Caco-2 (cell line): ENCODE results near the gene TPCN1. TPM values are rescaled to one million over a fixed set of nuclear protein-coding genes. Genes with fewer than 3 reads are reported as not detected.

ENCODE experiments used
- BruUV-seq: library from RNA; stranded (reverse); fragments of 400-500 nt; replicated peaks from 2 replicates; lab custom pipeline; 2021; lab: Mats Ljungman, UMichigan
- CTCF ChIA-PET: fragments of 300-600 bp; sonication (Branson Sonifier 250); formaldehyde crosslinking; loops from one replicate; lab custom pipeline; 2022; ENCODE audit warnings: antibody characterized with exemption; lab: Charles Lee
- POLR2A ChIA-PET: fragments of 300-600 bp; sonication (Branson Sonifier 250); formaldehyde crosslinking; loops from one replicate; lab custom pipeline; 2022; ENCODE audit warnings: antibody characterized with exemption; lab: Charles Lee
- DNase-seq, 2 experiments: peaks; one replicate each; pipeline versions ENCODE4 v3.0.0 to v3.0.0-alpha.2; 2020 to 2022
- H3K27me3 ChIP-seq: replicated peaks from 2 replicates; pipeline ENCODE4 v1.6.0; 2011; ENCODE audit warnings: low read length; ENCODE audit not compliant: control insufficient read depth, insufficient read depth
- H3K36me3 ChIP-seq: 2 replicates; pipeline ENCODE4 v1.5.1; 2011; ENCODE audit warnings: low read length; ENCODE audit not compliant: control insufficient read depth, insufficient read depth
- H3K4me1 ChIP-seq: fragments of 250-450 bp; sonication (Bioruptor Pico); 2 replicates; pipeline ENCODE4 v1.5.1; 2020; ENCODE audit warnings: mild to moderate bottlenecking
- H3K4me3 ChIP-seq: 2 replicates; pipeline ENCODE4 v1.5.1; 2011; ENCODE audit warnings: low read depth, mild to moderate bottlenecking, control low read depth, low read length
- H3K9me3 ChIP-seq: fragments of 250-450 bp; sonication (Bioruptor Pico); 2 replicates; pipeline ENCODE4 v1.5.1; 2020; ENCODE audit warnings: mild to moderate bottlenecking, moderate library complexity
- H3K27ac Mint-ChIP-seq: one replicate; pipeline ENCODE4 v1.8.0; 2022; ENCODE audit warnings: mixed read lengths; ENCODE audit not compliant: unreplicated experiment
- H3K27me3 Mint-ChIP-seq: one replicate; pipeline ENCODE4 v1.8.0; 2022; ENCODE audit warnings: mixed read lengths; ENCODE audit not compliant: insufficient read depth, unreplicated experiment
- H3K36me3 Mint-ChIP-seq: one replicate; pipeline ENCODE4 v1.8.0; 2022; ENCODE audit warnings: mild to moderate bottlenecking, mixed read lengths; ENCODE audit not compliant: insufficient read depth, unreplicated experiment
- H3K4me1 Mint-ChIP-seq: one replicate; pipeline ENCODE4 v1.8.0; 2022; ENCODE audit warnings: low read depth, mixed read lengths; ENCODE audit not compliant: unreplicated experiment
- H3K4me3 Mint-ChIP-seq: one replicate; pipeline ENCODE4 v1.8.0; 2022; ENCODE audit warnings: mild to moderate bottlenecking, moderate library complexity, mixed read lengths; ENCODE audit not compliant: unreplicated experiment
- H3K9me3 Mint-ChIP-seq: one replicate; pipeline ENCODE4 v1.8.0; 2022; ENCODE audit warnings: mixed read lengths; ENCODE audit not compliant: unreplicated experiment
- CTCF ChIP-seq, 2 experiments: fragments of 200-600 bp in 1 of 2; IDR thresholded peaks; 1 replicate in 1 of 2; 2 replicates in 1 of 2; pipeline versions ENCODE4 v1.5.1 to v1.8.0; 2011 to 2022; ENCODE audit warnings: antibody characterized with exemption in 1 of 2, control low read depth in 1 of 2, inconsistent platforms in 1 of 2, low read depth in 1 of 2, low read length in 1 of 2, mild to moderate bottlenecking in 1 of 2, moderate library complexity in 1 of 2; ENCODE audit not compliant: insufficient read depth in 1 of 2, severe bottlenecking in 1 of 2, unreplicated experiment in 1 of 2
- intact Hi-C: fragments of 100-400 bp; cut with micrococcal nuclease; formaldehyde crosslinking; loops from one replicate; pipeline ENCODE4 v1.10.0; 2022; ENCODE audit not compliant: unreplicated experiment
- total RNA-seq: library from RNA; stranded (reverse); gene quantifications from 2 replicates; pipeline ENCODE4 v1.2.3, GENCODE V29; 2022

Gene TPCN1
- total RNA-seq, 1 experiment from 2014 or later, result 54.4 TPM

GRCh38 chr12:113173081-113173698 lies 48.1 kb upstream of the TPCN1 start:
- TF ChIP-seq CTCF (IDR thresholded peaks at IDR 0.05; ENCODE audit: insufficient read depth in 1 of 2, low read depth in 1 of 2, low read length in 1 of 2, severe bottlenecking in 1 of 2, unreplicated experiment in 1 of 2), result no peak
- intact Hi-C loops, result no loop called here
- Histone ChIP-seq H3K4me1 (no peaks in the 10 kb centered on the region), H3K4me3 (no peak overlapping the region), H3K36me3 (peaks cover 5% of the 10 kb centered on the region), H3K9me3 (no peaks in the 10 kb centered on the region), H3K27me3 (no peaks in the 10 kb centered on the region)
- no peaks in the 10 kb centered on the region for H3K4me1 Mint-ChIP-seq
- BruUV-seq, result no TSS peak
- ChIA-PET CTCF (no interaction called here), POLR2A (no interaction called here)
- no peaks in the 10 kb centered on the region for H3K27me3 Mint-ChIP-seq
- H3K9me3 Mint-ChIP-seq, result no peaks in the 10 kb centered on the region
- H3K36me3 Mint-ChIP-seq, result peaks cover 84% of the 10 kb centered on the region
- H3K4me3 Mint-ChIP-seq, result no peak overlapping the region
- no peak overlapping the region for H3K27ac Mint-ChIP-seq
- no peak for DNase-seq

GRCh38 chr12:113174461-113175384 lies 46.5 kb upstream of the TPCN1 start:
- intact Hi-C loops, result loop anchor here (1.0 kb wide), 1 partner anchor 126 kb away; no protein-coding TSS in a partner anchor
- Histone ChIP-seq H3K4me3 (no peak overlapping the region), H3K36me3 (peaks cover 8% of the 10 kb centered on the region), H3K9me3 (no peaks in the 10 kb centered on the region), H3K27me3 (no peaks in the 10 kb centered on the region), H3K4me1 (no peaks in the 10 kb centered on the region)
- H3K27me3 Mint-ChIP-seq, result no peaks in the 10 kb centered on the region
- peak; percentile 74 to 83 for DNase-seq
- TF ChIP-seq CTCF (IDR thresholded peaks at IDR 0.05; ENCODE audit: insufficient read depth in 1 of 2, low read depth in 1 of 2, low read length in 1 of 2, severe bottlenecking in 1 of 2, unreplicated experiment in 1 of 2), result peak; percentile 91 to 96
- H3K27ac Mint-ChIP-seq, result peak overlapping the region; percentile 48
- no peaks in the 10 kb centered on the region for H3K9me3 Mint-ChIP-seq
- POLR2A ChIA-PET, result no interaction called here
- no peak overlapping the region for H3K4me3 Mint-ChIP-seq
- peaks cover 84% of the 10 kb centered on the region for H3K36me3 Mint-ChIP-seq
- CTCF ChIA-PET, result interaction anchor here (0.6 to 1.2 kb wide), 7 partner anchors 10 to 182 kb away, joined by 3 to 15 read pairs (median 3); partner anchors contain the start of genes DDX54, RITA1 and SLC8B1
- no TSS peak for BruUV-seq
- H3K4me1 Mint-ChIP-seq, result no peaks in the 10 kb centered on the region

GRCh38 chr12:113179023-113179422 lies 42.2 kb upstream of the TPCN1 start:
- CTCF ChIA-PET, result no interaction called here
- no peak for TF ChIP-seq CTCF (IDR thresholded peaks at IDR 0.05; ENCODE audit: insufficient read depth in 1 of 2, low read depth in 1 of 2, low read length in 1 of 2, severe bottlenecking in 1 of 2, unreplicated experiment in 1 of 2)
- intact Hi-C loops, result no loop called here
- POLR2A ChIA-PET, result no interaction called here
- Mint-ChIP-seq H3K9me3 (no peaks in the 10 kb centered on the region), H3K27me3 (no peaks in the 10 kb centered on the region), H3K4me3 (no peak overlapping the region), H3K27ac (no peak overlapping the region), H3K4me1 (no peaks in the 10 kb centered on the region), H3K36me3 (peaks cover 69% of the 10 kb centered on the region)
- no peaks in the 10 kb centered on the region for H3K4me1 ChIP-seq
- H3K27me3 ChIP-seq, result no peaks in the 10 kb centered on the region
- H3K36me3 ChIP-seq, result peaks cover 3% of the 10 kb centered on the region
- no peak for DNase-seq
- no peaks in the 10 kb centered on the region for H3K9me3 ChIP-seq
- H3K4me3 ChIP-seq, result no peak overlapping the region
- no TSS peak for BruUV-seq
